Spleen (tissue), 11 donors: ENCODE measurements around the gene GMCL1. TPM values are rescaled to one million over a fixed set of nuclear protein-coding genes. Genes with fewer than 3 reads are reported as not detected.
"Not testable (repeated sequence)": the region's sequence is repeated elsewhere in the genome, so short reads cannot be mapped to it uniquely, and the experiment has no call there.

ENCODE experiments used
- DNase-seq: peaks from one replicate; pipeline ENCODE4 v3.0.0-alpha.2; 2020
- H3K27ac ChIP-seq, 8 donors: fragments of 200-600 bp; sonication (generic) in 7 of 8; 1 replicate in 4 of 8; 2 replicates in 4 of 8; pipeline versions ENCODE4 v1.5.0 to v1.8.0; 2016 to 2021; ENCODE audit warnings: inconsistent platforms in 4 of 8, mild to moderate bottlenecking in 4 of 8, moderate library complexity in 1 of 8
- H3K27me3 ChIP-seq, 7 donors: fragments of 200-600 bp; sonication (generic) in 6 of 7; replicated peaks in 1 of 7; 1 replicate in 4 of 7; 2 replicates in 3 of 7; pipeline versions ENCODE4 v1.5.0 to v1.8.0; 2016 to 2021; ENCODE audit warnings: inconsistent platforms in 3 of 7, mild to moderate bottlenecking in 1 of 7
- H3K36me3 ChIP-seq, 6 donors: fragments of 200-600 bp; sonication (generic) in 5 of 6; 1 replicate in 4 of 6; 2 replicates in 2 of 6; pipeline versions ENCODE4 v1.5.0 to v1.8.0; 2016 to 2021; ENCODE audit warnings: inconsistent platforms in 2 of 6
- H3K4me1 ChIP-seq, 6 donors: fragments of 200-600 bp; sonication (generic) in 5 of 6; 1 replicate in 3 of 6; 2 replicates in 3 of 6; pipeline versions ENCODE4 v1.5.0 to v1.8.0; 2016 to 2021; ENCODE audit warnings: inconsistent platforms in 3 of 6
- H3K4me3 ChIP-seq, 8 donors: fragments of 200-600 bp; sonication (generic) in 7 of 8; 1 replicate in 4 of 8; 2 replicates in 4 of 8; pipeline versions ENCODE4 v1.5.0 to v1.8.0; 2016 to 2021; ENCODE audit warnings: inconsistent platforms in 4 of 8, mild to moderate bottlenecking in 4 of 8, moderate library complexity in 2 of 8
- H3K9me3 ChIP-seq, 8 donors: fragments of 200-600 bp; sonication (generic) in 7 of 8; 1 replicate in 4 of 8; 2 replicates in 4 of 8; pipeline versions ENCODE4 v1.5.0 to v1.8.0; 2016 to 2021; ENCODE audit warnings: inconsistent platforms in 4 of 8
- POLR2A ChIP-seq, 3 donors: fragments of 450-650 bp; IDR thresholded peaks; one replicate each; pipeline ENCODE4 v1.5.1; 2017; ENCODE audit warnings: antibody characterized with exemption in 3 of 3, mild to moderate bottlenecking in 1 of 3
- POLR2AphosphoS5 ChIP-seq, 3 donors: sonication (generic); formaldehyde crosslinking; IDR thresholded peaks; one replicate each; pipeline ENCODE4 v1.5.1; 2017; ENCODE audit warnings: antibody characterized with exemption in 3 of 3
- WGBS, 5 donors: extraction: QIAGEN DNeasy Blood & Tissue Kit in 3 of 5; methylation state at CpG; one replicate each; pipeline versions ENCODE4 v1.1.5 to v1.1.7; 2013 to 2018; 5-methylcytosine and 5-hydroxymethylcytosine counted together
- intact Hi-C: fragments of 100-400 bp; cut with DNase I; formaldehyde crosslinking; loops from one replicate; pipeline ENCODE4 v1.15.0; 2023; ENCODE audit warnings: low total_unique reads
- polyA plus RNA-seq, 3 donors: library from polyadenylated mRNA; stranded (reverse); fragments of 200-250 nt; gene quantifications; one replicate each; pipeline ENCODE4 v1.2.1, GENCODE V29; 2013
- total RNA-seq, 7 donors: library from RNA; depleted of rRNA in 3 of 7; stranded (reverse); fragments of >200 nt in 3 of 7; fragmentation: NEBNext Ultra II Directional in 4 of 7; extraction: Animal tissue kit (Norgen Biotek cat#: 25700) in 4 of 7; gene quantifications; one replicate each; pipeline versions ENCODE4 v1.1.0 to v1.2.1, GENCODE V29; 2016 to 2021
- TF ChIP-seq, protein P1 (sequence below), 11 experiments: fragments of 200-600 bp in 7 of 11; fragments of 450-650 bp in 4 of 11; sonication (generic) in 4 of 11; IDR thresholded peaks in 8 of 11; conservative IDR thresholded peaks in 3 of 11; 1 replicate in 7 of 11; 2 replicates in 4 of 11; pipeline versions ENCODE4 v1.4.0 to v1.8.0; 2016 to 2021; ENCODE audit warnings: antibody characterized with exemption in 11 of 11, inconsistent platforms in 4 of 11, mild to moderate bottlenecking in 1 of 11
- donor health status: healthy with polysubstance abuse.
- donor health status: DM: no; HTN: no; CAD: no; lungs with moderate emphysema.
- donor health status: DM: no; HTN: no; CAD: no.
- donor health status: Bipolar disorder and iron deficiency.
- donor health status: healthy.
- donor health status: DM: no; HTN: no; CAD: no.
- donor health status: DM: yes; HTN: yes; CAD: no.

GMCL1 gene
- total and polyA plus RNA-seq, 10 donors = 5.3 to 24.1 (median 15.9) TPM

DNA sequence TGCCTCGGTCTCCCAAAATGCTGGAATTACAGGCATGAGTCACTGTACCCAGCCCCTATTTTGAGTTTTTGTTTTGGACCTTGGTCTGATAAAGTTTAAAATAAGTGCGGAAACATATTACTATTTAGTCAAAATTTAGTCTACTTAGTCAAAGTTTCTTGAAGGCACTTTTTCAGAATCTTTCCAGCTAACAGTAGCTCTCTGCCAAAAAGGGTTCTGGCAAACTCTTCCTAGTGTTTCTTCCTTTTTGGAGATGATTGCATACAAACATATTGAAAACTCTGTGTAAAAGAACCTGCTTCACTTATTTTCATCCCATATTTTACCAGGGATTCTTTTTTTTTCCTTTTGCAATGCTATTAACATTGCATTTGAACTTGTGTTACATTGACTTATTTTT is 28.8 kb downstream of the GMCL1 start:
- intact Hi-C loops = no loop called here
- H3K27ac ChIP-seq = no peak overlapping the region
- H3K4me1 ChIP-seq = no peaks in the 10 kb centered on the region
- H3K27me3 ChIP-seq = no peaks in the 10 kb centered on the region
- H3K9me3 ChIP-seq = no peaks in the 10 kb centered on the region
- TF ChIP-seq, protein P1, sequence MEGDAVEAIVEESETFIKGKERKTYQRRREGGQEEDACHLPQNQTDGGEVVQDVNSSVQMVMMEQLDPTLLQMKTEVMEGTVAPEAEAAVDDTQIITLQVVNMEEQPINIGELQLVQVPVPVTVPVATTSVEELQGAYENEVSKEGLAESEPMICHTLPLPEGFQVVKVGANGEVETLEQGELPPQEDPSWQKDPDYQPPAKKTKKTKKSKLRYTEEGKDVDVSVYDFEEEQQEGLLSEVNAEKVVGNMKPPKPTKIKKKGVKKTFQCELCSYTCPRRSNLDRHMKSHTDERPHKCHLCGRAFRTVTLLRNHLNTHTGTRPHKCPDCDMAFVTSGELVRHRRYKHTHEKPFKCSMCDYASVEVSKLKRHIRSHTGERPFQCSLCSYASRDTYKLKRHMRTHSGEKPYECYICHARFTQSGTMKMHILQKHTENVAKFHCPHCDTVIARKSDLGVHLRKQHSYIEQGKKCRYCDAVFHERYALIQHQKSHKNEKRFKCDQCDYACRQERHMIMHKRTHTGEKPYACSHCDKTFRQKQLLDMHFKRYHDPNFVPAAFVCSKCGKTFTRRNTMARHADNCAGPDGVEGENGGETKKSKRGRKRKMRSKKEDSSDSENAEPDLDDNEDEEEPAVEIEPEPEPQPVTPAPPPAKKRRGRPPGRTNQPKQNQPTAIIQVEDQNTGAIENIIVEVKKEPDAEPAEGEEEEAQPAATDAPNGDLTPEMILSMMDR (IDR thresholded peaks at IDR 0.05 in 8 of 11, conservative IDR thresholded peaks at IDR 0.05 in 3 of 11) = no peak
- no peak for TF ChIP-seq POLR2AphosphoS5 (IDR thresholded peaks at IDR 0.05)
- no peak for TF ChIP-seq POLR2A (IDR thresholded peaks at IDR 0.05)
- H3K36me3 ChIP-seq = peaks cover 0 to 75% (median 15%) of the 10 kb centered on the region in 6 donors
- no peak for DNase-seq
- H3K4me3 ChIP-seq = no peak overlapping the region
- WGBS, 5 donors = 94 to 99% (median 97%) methylated on average over 2 of the region's 2 CpGs

DNA sequence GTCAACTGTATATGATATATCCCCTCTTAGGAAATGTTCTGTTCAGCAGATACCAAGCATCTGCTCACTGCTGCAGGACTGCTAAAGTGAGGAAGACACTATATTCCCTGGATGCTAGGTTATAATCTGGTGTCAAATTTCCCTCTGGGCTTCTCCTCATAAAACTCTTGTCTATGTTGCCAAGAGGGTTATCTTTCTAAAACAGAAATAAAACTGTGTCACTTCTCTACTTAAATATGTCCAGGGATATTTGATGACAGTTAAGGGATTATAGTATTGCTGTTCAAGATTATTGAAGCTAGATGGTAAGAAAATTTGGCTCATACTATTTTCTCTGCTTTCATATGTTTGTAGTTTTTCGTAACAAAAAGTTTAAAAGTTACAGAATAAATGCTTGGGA is 33.8 kb downstream of the GMCL1 start:
- no peak for DNase-seq
- TF ChIP-seq POLR2AphosphoS5 (IDR thresholded peaks at IDR 0.05) (no peak), POLR2A (IDR thresholded peaks at IDR 0.05) (no peak)
- TF ChIP-seq, protein P1 (IDR thresholded peaks at IDR 0.05 in 8 of 11, conservative IDR thresholded peaks at IDR 0.05 in 3 of 11) = no peak
- intact Hi-C loops = no loop called here
- Histone ChIP-seq H3K27me3 (no peaks in the 10 kb centered on the region), H3K36me3 (peaks cover 2 to 84% (median 47%) of the 10 kb centered on the region in 6 donors), H3K9me3 (no peaks in the 10 kb centered on the region), H3K4me3 (no peak overlapping the region), H3K27ac (no peak overlapping the region), H3K4me1 (no peaks in the 10 kb centered on the region)
- 94 to 100% (median 97%) methylated on average over 1 of the region's 1 CpG for WGBS, 5 donors

DNA sequence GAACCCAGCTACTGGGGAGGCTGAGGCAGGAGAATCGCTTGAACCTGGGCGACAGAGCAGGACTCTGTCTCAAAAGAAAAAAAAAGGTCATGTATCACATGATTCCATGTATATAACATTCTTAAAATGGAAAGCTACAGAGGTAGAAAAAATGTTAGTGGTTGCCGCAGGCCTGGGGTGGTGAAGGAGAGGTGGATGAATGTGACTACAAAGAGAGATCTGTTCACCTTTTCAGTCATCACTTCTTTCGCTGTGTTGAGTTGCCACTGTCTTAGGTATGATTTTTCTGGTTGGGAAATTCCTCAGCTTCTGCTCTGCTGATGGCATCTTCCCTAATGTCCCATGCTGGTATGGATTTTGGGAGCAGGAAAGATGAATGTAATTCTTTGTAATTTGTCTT is 59.0 kb downstream of the GMCL1 start:
- H3K36me3 ChIP-seq = no peaks in the 10 kb centered on the region
- no peak overlapping the region for H3K27ac ChIP-seq
- no peak overlapping the region for H3K4me3 ChIP-seq
- WGBS, 5 donors = 94 to 99% (median 97%) methylated on average over 4 of the region's 4 CpGs
- peaks cover 0 to 9% (median 4%) of the 10 kb centered on the region in 8 donors for H3K9me3 ChIP-seq
- no peak for DNase-seq
- intact Hi-C loops = no loop called here
- H3K4me1 ChIP-seq = peaks cover 0 to 6% (median 4%) of the 10 kb centered on the region in 6 donors
- TF ChIP-seq POLR2A (IDR thresholded peaks at IDR 0.05) = no peak
- TF ChIP-seq POLR2AphosphoS5 (IDR thresholded peaks at IDR 0.05) = no peak
- no peaks in the 10 kb centered on the region for H3K27me3 ChIP-seq

DNA sequence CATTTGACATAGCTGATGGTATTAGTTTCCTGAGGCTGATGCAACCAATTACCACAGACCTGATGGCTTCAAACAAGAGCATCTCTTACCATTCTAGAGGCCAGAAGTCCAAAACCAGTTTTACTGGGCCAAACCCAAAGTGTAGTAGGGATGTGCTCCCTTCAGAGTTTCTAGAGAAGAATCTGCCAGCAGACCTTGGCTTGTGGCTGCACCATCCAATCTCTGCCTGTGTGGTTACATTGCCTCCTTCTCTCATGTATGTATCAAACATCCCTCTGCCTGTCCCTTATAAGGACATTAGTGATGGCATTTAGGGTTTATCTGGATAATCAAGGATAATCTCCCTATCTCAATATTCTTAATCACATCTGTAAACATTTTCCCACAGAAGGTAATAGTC is 59.8 kb downstream of the GMCL1 start:
- Histone ChIP-seq H3K9me3 (peaks cover 0 to 9% (median 4%) of the 10 kb centered on the region in 8 donors), H3K36me3 (no peaks in the 10 kb centered on the region), H3K4me1 (peaks cover 0 to 8% (median 7%) of the 10 kb centered on the region in 6 donors), H3K27ac (no peak overlapping the region), H3K4me3 (no peak overlapping the region), H3K27me3 (no peaks in the 10 kb centered on the region)
- intact Hi-C loops = no loop called here
- DNase-seq = no peak
- TF ChIP-seq, protein P1 (IDR thresholded peaks at IDR 0.05 in 8 of 11, conservative IDR thresholded peaks at IDR 0.05 in 3 of 11) = no peak
- TF ChIP-seq POLR2A (IDR thresholded peaks at IDR 0.05) (no peak), POLR2AphosphoS5 (IDR thresholded peaks at IDR 0.05) (no peak)

DNA sequence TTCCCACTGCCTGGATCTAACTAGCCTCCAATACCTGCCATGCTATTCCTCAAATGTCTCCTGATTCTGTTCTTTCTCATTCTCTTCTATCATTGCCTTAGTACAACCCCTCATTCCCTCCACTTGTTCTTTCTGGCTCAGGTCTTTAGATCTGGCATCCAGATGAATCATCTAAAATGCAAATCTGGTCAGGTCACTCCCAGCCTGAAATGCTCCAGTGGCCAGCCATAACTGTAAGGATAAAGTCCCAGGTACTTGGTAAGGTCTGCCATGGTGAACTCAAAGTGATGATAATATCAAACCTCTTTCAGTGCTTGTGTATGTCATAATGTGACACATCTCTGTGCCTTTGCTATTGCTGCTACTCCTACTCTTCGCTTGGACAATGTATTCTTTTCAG is 61.4 kb downstream of the GMCL1 start:
- Histone ChIP-seq H3K9me3 (peaks cover 0 to 9% (median 4%) of the 10 kb centered on the region in 8 donors), H3K4me1 (peaks cover 10 to 23% (median 23%) of the 10 kb centered on the region in 6 donors), H3K4me3 (no peak overlapping the region), H3K27ac (no peak overlapping the region), H3K27me3 (no peaks in the 10 kb centered on the region), H3K36me3 (peaks cover 0 to 10% (median 4%) of the 10 kb centered on the region in 6 donors)
- no peak for DNase-seq
- 40 to 92% (median 48%) methylated on average over 1 of the region's 1 CpG for WGBS, 5 donors
- no peak for TF ChIP-seq POLR2AphosphoS5 (IDR thresholded peaks at IDR 0.05)
- TF ChIP-seq, protein P1 (IDR thresholded peaks at IDR 0.05 in 8 of 11, conservative IDR thresholded peaks at IDR 0.05 in 3 of 11) = no peak
- no peak for TF ChIP-seq POLR2A (IDR thresholded peaks at IDR 0.05)
- intact Hi-C loops = no loop called here

DNA sequence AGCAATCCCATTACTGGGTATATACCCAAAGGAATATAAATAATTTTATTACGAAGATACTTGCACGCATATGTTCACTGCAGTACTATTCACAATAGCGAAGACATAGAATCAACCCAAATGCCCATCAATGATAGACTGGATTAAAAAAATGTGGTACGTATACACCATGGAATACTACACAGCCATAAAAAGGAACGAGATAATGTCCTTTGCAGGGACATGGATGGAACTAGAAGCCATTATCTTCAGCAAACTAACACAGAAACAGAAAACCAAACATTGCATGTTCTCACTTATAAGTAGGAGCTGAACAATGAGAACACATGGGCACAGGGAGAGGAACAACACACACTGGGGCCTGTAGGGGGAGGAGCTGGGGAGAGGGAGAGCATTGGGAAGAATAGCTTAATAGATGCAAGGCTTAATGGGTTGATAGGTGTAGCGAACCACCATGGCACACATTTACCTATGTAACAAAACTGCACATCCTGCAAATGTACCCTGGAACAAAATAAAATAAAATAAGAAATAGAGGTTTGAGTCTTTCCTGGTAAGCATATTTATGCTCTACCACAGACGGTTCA is 63.5 kb downstream of the GMCL1 start:
- H3K9me3 ChIP-seq, intact Hi-C loops, H3K27me3 ChIP-seq, DNase-seq: not testable (repeated sequence)
- Histone ChIP-seq H3K27ac (peak overlapping the region in 4 of 8 donors; percentile 64 to 88 (median 84)), H3K36me3 (peaks cover 8 to 30% (median 23%) of the 10 kb centered on the region in 6 donors), H3K4me3 (peak overlapping the region in 3 of 8 donors; percentile 72 to 89 (median 75)), H3K4me1 (peaks cover 12 to 42% (median 28%) of the 10 kb centered on the region in 6 donors)
- WGBS, 5 donors = 93 to 96% (median 94%) methylated on average over 7 of the region's 7 CpGs
